Activated naive CD8-positive, alpha-beta T cell treated with anti-CD3 and anti-CD28 coated beads for 36 hours (primary cell): ENCODE measurements around the gene NFYB. TPM values are rescaled to one million over a fixed set of nuclear protein-coding genes. Genes with fewer than 3 reads are reported as not detected.

Experiments
- DNase-seq: peaks from one replicate; pipeline ENCODE4 v3.0.0; 2021
- H3K27ac Mint-ChIP-seq: one replicate; pipeline ENCODE4 v1.8.0; 2022; ENCODE audit warnings: mild to moderate bottlenecking, moderate library complexity, mixed read lengths
- H3K27me3 Mint-ChIP-seq: one replicate; pipeline ENCODE4 v1.8.0; 2022; ENCODE audit warnings: mild to moderate bottlenecking, mixed read lengths
- H3K36me3 Mint-ChIP-seq: one replicate; pipeline ENCODE4 v1.8.0; 2021; ENCODE audit warnings: mild to moderate bottlenecking, mixed read lengths
- H3K4me1 Mint-ChIP-seq: one replicate; pipeline ENCODE4 v1.8.0; 2021; ENCODE audit warnings: mixed read lengths
- H3K4me3 Mint-ChIP-seq: one replicate; pipeline ENCODE4 v1.8.0; 2022; ENCODE audit warnings: mild to moderate bottlenecking, moderate library complexity, mixed read lengths
- H3K9me3 Mint-ChIP-seq: one replicate; pipeline ENCODE4 v1.8.0; 2022; ENCODE audit warnings: mixed read lengths
- total RNA-seq, 2 experiments: library from RNA; stranded (reverse); gene quantifications; one replicate each; pipeline ENCODE4 v1.2.3, GENCODE V29; 2021

Gene NFYB
- total RNA-seq, 2 experiments from 2014 or later = 30.6 to 32.3 TPM

- no peak overlapping the region for H3K27ac Mint-ChIP-seq
- no peaks in the 10 kb centered on the region for H3K9me3 Mint-ChIP-seq
- H3K4me1 Mint-ChIP-seq = peaks cover 13% of the 10 kb centered on the region
Measured at GRCh38 chr12:104109446-104110271, 28.4 kb downstream of the NFYB start.

GRCh38 chr12:104108755-104109445 lies 29.1 kb downstream of the NFYB start:
- Mint-ChIP-seq H3K9me3 (no peaks in the 10 kb centered on the region), H3K27me3 (no peaks in the 10 kb centered on the region), H3K27ac (no peak overlapping the region), H3K4me3 (no peak overlapping the region), H3K36me3 (no peaks in the 10 kb centered on the region), H3K4me1 (peaks cover 13% of the 10 kb centered on the region)
- peak; percentile 80 for DNase-seq

More at GRCh38 chr12:104109446-104110271, 28.4 kb downstream of the NFYB start:
- Mint-ChIP-seq H3K36me3 (no peaks in the 10 kb centered on the region), H3K4me3 (no peak overlapping the region), H3K27me3 (no peaks in the 10 kb centered on the region)
- no peak for DNase-seq

- Mint-ChIP-seq H3K4me3 (no peak overlapping the region), H3K27me3 (no peaks in the 10 kb centered on the region), H3K36me3 (no peaks in the 10 kb centered on the region), H3K9me3 (no peaks in the 10 kb centered on the region), H3K27ac (no peak overlapping the region), H3K4me1 (peaks cover 13% of the 10 kb centered on the region)
- no peak for DNase-seq
Measured at GRCh38 chr12:104106965-104107364, 31.0 kb downstream of the NFYB start.

DNA sequence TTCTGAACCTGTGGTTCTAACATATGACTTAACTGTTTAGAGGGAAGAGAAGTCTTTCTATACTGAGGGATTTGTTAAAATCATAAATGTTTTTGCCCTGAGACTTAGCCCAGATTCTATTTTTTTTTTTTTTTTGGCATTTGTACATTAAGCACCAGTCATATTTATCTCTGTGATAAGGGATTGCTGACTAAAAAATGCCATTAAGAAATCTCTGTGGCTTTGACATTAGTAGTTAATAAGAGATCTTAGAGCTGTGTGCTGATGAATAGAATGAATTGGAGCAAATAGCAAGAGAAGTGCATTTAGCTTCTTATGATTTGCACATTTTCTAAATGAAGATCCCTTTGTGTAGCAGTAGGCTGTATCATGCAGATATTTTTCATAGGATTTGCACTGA lies 32.5 kb downstream of the NFYB start:
- H3K4me1 Mint-ChIP-seq = peaks cover 9% of the 10 kb centered on the region
- DNase-seq = no peak
- H3K4me3 Mint-ChIP-seq = no peak overlapping the region
- H3K36me3 Mint-ChIP-seq = no peaks in the 10 kb centered on the region
- H3K27ac Mint-ChIP-seq = no peak overlapping the region
- H3K9me3 Mint-ChIP-seq = no peaks in the 10 kb centered on the region
- no peaks in the 10 kb centered on the region for H3K27me3 Mint-ChIP-seq

DNA sequence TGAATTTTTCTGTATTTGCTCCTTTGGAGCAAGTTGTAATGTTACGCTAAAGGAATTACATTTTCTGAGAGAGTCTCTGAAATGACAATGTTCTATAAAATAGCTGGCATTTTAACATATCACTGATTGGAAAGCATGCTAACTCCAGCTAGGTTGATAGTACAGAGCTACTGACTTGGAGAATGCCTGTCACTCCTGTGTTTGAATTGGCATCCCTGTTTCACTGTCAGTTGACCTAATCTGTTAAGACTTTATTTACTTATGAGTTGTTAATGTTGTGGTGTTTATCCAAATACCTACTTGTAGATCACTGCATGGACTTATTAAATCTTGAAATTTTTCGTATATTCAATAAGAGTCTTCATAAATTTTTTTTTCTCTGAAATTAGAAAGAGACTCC lies 40.1 kb downstream of the NFYB start:
- H3K27ac Mint-ChIP-seq = no peak overlapping the region
- no peak for DNase-seq
- peaks cover 10% of the 10 kb centered on the region for H3K36me3 Mint-ChIP-seq
- H3K4me3 Mint-ChIP-seq = no peak overlapping the region
- H3K4me1 Mint-ChIP-seq = peaks cover 2% of the 10 kb centered on the region
- no peaks in the 10 kb centered on the region for H3K27me3 Mint-ChIP-seq
- H3K9me3 Mint-ChIP-seq = no peaks in the 10 kb centered on the region

GRCh38 chr12:104095289-104095688 lies 42.7 kb downstream of the NFYB start:
- DNase-seq = no peak
- peaks cover 10% of the 10 kb centered on the region for H3K36me3 Mint-ChIP-seq
- no peak overlapping the region for H3K27ac Mint-ChIP-seq
- peaks cover 2% of the 10 kb centered on the region for H3K4me1 Mint-ChIP-seq
- H3K9me3 Mint-ChIP-seq = no peaks in the 10 kb centered on the region
- no peak overlapping the region for H3K4me3 Mint-ChIP-seq
- H3K27me3 Mint-ChIP-seq = no peaks in the 10 kb centered on the region

- Mint-ChIP-seq H3K36me3 (peaks cover 10% of the 10 kb centered on the region), H3K4me1 (peaks cover 2% of the 10 kb centered on the region), H3K9me3 (no peaks in the 10 kb centered on the region), H3K4me3 (no peak overlapping the region), H3K27me3 (no peaks in the 10 kb centered on the region), H3K27ac (no peak overlapping the region)
- no peak for DNase-seq
Measured at GRCh38 chr12:104094284-104094683, 43.7 kb downstream of the NFYB start.

DNA sequence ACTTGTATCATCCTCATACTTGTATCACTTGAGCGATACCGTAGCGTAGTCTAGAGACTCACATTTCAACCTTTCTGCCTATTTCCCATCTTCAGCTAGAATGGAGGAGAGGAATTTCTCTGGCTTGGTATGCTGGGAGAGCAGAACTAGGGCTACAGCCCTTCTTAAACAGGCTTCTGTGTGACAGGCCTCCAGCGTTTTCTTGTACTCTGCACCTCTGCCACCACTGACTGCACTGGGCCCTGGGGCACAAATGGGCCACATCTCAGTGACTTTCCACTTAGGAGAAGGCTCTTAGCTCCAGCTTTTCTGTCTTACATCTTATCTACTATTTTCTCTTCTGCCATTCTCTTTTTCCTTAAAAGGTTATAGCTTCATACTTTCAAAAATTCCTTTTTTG lies 46.9 kb downstream of the NFYB start:
- no peaks in the 10 kb centered on the region for H3K27me3 Mint-ChIP-seq
- no peaks in the 10 kb centered on the region for H3K9me3 Mint-ChIP-seq
- H3K36me3 Mint-ChIP-seq = peaks cover 5% of the 10 kb centered on the region
- no peak overlapping the region for H3K4me3 Mint-ChIP-seq
- no peak overlapping the region for H3K27ac Mint-ChIP-seq
- DNase-seq = no peak
- peaks cover 2% of the 10 kb centered on the region for H3K4me1 Mint-ChIP-seq

DNA sequence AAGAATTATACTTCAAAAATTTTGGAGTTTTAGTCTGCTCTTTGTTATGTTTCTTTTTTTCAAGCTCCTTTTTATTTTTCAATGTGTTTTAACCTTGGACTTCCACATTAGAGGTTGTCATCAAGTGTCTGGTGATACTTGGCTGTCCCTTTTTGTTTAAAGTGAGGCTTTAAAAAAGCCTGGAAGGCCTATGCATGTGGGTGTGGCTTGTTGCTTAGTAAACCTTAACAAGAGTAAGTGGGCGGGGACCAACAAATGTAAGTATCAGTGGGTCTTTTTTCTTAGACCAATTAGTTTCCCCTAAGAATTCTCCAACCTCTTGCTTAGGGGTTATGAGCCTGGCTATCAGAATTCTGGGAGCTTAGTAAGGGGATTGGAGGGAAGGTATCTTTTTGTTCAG lies 47.3 kb downstream of the NFYB start:
- no peak overlapping the region for H3K4me3 Mint-ChIP-seq
- H3K36me3 Mint-ChIP-seq = peaks cover 8% of the 10 kb centered on the region
- no peaks in the 10 kb centered on the region for H3K27me3 Mint-ChIP-seq
- peaks cover 2% of the 10 kb centered on the region for H3K4me1 Mint-ChIP-seq
- H3K9me3 Mint-ChIP-seq = no peaks in the 10 kb centered on the region
- H3K27ac Mint-ChIP-seq = no peak overlapping the region
- no peak for DNase-seq

GRCh38 chr12:104083769-104084475 lies 54.1 kb downstream of the NFYB start:
- peak overlapping the region; percentile 13 for H3K27ac Mint-ChIP-seq
- H3K4me1 Mint-ChIP-seq = peaks cover 15% of the 10 kb centered on the region
- H3K4me3 Mint-ChIP-seq = no peak overlapping the region
- H3K27me3 Mint-ChIP-seq = no peaks in the 10 kb centered on the region
- H3K9me3 Mint-ChIP-seq = no peaks in the 10 kb centered on the region
- DNase-seq = peak; percentile 48
- H3K36me3 Mint-ChIP-seq = peaks cover 23% of the 10 kb centered on the region

DNA sequence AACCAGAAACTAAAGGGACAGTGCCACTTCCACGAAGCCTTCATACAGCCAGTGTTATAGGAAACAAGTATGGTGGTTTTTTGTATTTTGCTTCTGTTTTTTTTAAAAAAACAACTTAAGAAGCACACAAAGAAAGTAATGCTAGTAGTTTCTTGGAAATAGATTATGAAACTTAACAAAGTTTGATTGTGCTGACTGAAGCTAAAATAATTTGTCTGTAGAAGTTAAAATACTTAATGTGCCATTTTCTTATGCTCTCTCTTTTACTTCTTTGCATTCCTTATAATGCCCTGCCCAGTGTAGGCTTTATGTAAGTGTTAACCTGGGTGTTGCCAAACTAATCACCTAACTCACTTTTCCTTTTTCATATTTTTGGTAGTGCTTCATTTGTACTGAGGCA lies 57.2 kb downstream of the NFYB start:
- Mint-ChIP-seq H3K36me3 (peaks cover 25% of the 10 kb centered on the region), H3K9me3 (no peaks in the 10 kb centered on the region), H3K27ac (no peak overlapping the region), H3K27me3 (no peaks in the 10 kb centered on the region), H3K4me1 (peaks cover 23% of the 10 kb centered on the region), H3K4me3 (no peak overlapping the region)
- no peak for DNase-seq

GRCh38 chr12:104079024-104079423 lies 59.0 kb downstream of the NFYB start:
- Mint-ChIP-seq H3K27me3 (no peaks in the 10 kb centered on the region), H3K4me1 (peaks cover 15% of the 10 kb centered on the region), H3K4me3 (no peak overlapping the region), H3K27ac (no peak overlapping the region), H3K36me3 (peaks cover 17% of the 10 kb centered on the region), H3K9me3 (no peaks in the 10 kb centered on the region)
- DNase-seq = no peak

- no peaks in the 10 kb centered on the region for H3K27me3 Mint-ChIP-seq
- H3K27ac Mint-ChIP-seq = no peak overlapping the region
- H3K9me3 Mint-ChIP-seq = no peaks in the 10 kb centered on the region
- no peak for DNase-seq
- H3K36me3 Mint-ChIP-seq = peaks cover 12% of the 10 kb centered on the region
- no peak overlapping the region for H3K4me3 Mint-ChIP-seq
- H3K4me1 Mint-ChIP-seq = peaks cover 12% of the 10 kb centered on the region
Measured at GRCh38 chr12:104073699-104074098, 64.3 kb downstream of the NFYB start.

- no peak overlapping the region for H3K4me3 Mint-ChIP-seq
- H3K4me1 Mint-ChIP-seq = peaks cover 15% of the 10 kb centered on the region
- peaks cover 13% of the 10 kb centered on the region for H3K36me3 Mint-ChIP-seq
- no peak for DNase-seq
- H3K9me3 Mint-ChIP-seq = no peaks in the 10 kb centered on the region
- H3K27ac Mint-ChIP-seq = no peak overlapping the region
- H3K27me3 Mint-ChIP-seq = no peaks in the 10 kb centered on the region
Measured at GRCh38 chr12:104072099-104072498, 65.9 kb downstream of the NFYB start.
